HG03025 (cell line): ENCODE measurements around the gene CMC2.

ENCODE experiments used
- ATAC-seq: cut with Tn5 transposase; IDR thresholded peaks from one replicate; pipeline ENCODE4 v1.9.1; 2021; ENCODE audit warnings: mild to moderate bottlenecking, moderate library complexity; ENCODE audit not compliant: unreplicated experiment, low FRiP score

Gene CMC2

GRCh38 chr16:80938004-80938878, 68.4 kb downstream of the CMC2 start:
- no peak for ATAC-seq

GRCh38 chr16:80936410-80936809, 70.3 kb downstream of the CMC2 start:
- no peak for ATAC-seq

GRCh38 chr16:80935691-80936090, 71.0 kb downstream of the CMC2 start:
- ATAC-seq: no peak

- no peak for ATAC-seq
Observed at GRCh38 chr16:80932708-80933095, 74.0 kb downstream of the CMC2 start.

GRCh38 chr16:80931801-80932707, 74.6 kb downstream of the CMC2 start:
- ATAC-seq: no peak

- no peak for ATAC-seq
Observed at GRCh38 chr16:80924372-80924978, 82.2 kb downstream of the CMC2 start.

- ATAC-seq: no peak
Observed at GRCh38 chr16:80923356-80923755, 83.3 kb downstream of the CMC2 start.
